ENCODE data around the gene TMTC2. TPM values are rescaled to one million over a fixed set of nuclear protein-coding genes. Genes with fewer than 3 reads are reported as not detected.

The TMTC2 gene
- total and polyA plus RNA-seq, 2 donors (not counting 1 experiment from before 2014, with no cell fraction given) = 2.4 to 3.2 TPM

DNA sequence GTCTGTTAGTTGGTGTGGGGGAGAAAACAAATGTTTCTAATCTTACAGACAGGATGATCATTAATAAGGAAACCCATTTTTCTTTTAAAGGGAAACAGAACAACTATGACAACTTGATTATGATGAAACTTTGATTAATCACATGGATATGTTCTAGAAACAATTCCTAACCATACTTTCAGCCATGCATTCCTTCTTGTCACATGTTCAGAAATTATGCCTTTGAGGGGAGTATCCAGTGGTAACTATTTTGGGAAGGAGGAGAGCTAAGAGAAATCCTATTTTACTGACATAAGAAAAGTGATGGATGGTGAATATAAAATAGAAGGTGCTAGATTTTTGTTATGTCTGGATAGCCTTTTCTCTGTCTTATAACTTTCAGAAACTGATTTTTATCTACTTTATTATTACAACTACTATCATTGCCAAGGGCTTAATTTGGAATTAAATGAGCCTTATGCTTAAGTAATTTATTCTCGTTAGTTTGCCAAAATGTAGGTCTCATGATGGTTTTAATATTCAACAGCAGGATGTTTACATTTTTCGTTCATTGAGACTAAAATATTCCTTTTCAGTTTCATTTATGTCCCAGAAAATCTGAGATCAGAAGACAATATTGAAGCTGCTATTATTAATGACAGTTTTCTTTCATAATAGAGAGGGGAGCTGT, 200.1 kb downstream of the TMTC2 start:
- Mint-ChIP-seq H3K27me3 (no peaks in the 10 kb centered on the region), H3K4me1 (no peaks in the 10 kb centered on the region), H3K27ac (no peak overlapping the region), H3K9me3 (ENCODE audit: insufficient read depth) (no peaks in the 10 kb centered on the region), H3K4me3 (no peak overlapping the region)
- Histone ChIP-seq H3K9me3 (ENCODE audit: control extremely low read depth in 1 of 3, control insufficient read depth in 2 of 3, insufficient read depth in 1 of 3, low read length in 2 of 3) (no peaks in the 10 kb centered on the region), H3K4me3 (ENCODE audit: control extremely low read depth in 1 of 5, extremely low read depth in 1 of 5, insufficient read depth in 1 of 5, low read depth in 2 of 5, low read length in 4 of 5) (no peak overlapping the region), H3K79me2 (ENCODE audit: control insufficient read depth, insufficient read depth, low read length) (no peaks in the 10 kb centered on the region), H4K20me1 (ENCODE audit: control insufficient read depth, insufficient read depth, low read length, poor library complexity, severe bottlenecking) (no peaks in the 10 kb centered on the region), H3K36me3 (replicated peaks in 1 of 2; ENCODE audit: control extremely low read depth in 1 of 2, control insufficient read depth in 1 of 2, extremely low read depth in 1 of 2, insufficient read depth in 2 of 2, low read length in 1 of 2) (no peaks in the 10 kb centered on the region), H3K9ac (ENCODE audit: low read length) (no peak overlapping the region), H3K4me2 (replicated peaks; ENCODE audit: low read depth, low read length, poor library complexity, severe bottlenecking) (no peak overlapping the region), H3K4me1 (ENCODE audit: control insufficient read depth in 2 of 2, insufficient read depth in 2 of 2, low read length in 2 of 2) (no peaks in the 10 kb centered on the region), H2AFZ (ENCODE audit: insufficient read depth, low read depth, low read length, poor library complexity, severe bottlenecking) (no peak overlapping the region), H3K27me3 (replicated peaks in 1 of 4; ENCODE audit: control extremely low read depth in 1 of 4, control insufficient read depth in 3 of 4, insufficient read depth in 4 of 4, low read length in 3 of 4) (no peaks in the 10 kb centered on the region), H3K27ac (ENCODE audit: low read length in 2 of 2) (no peak overlapping the region)
- ChIA-PET CTCF (interaction anchor here (0.6 kb wide), 1 partner anchor 64 kb away, joined by 3 read pairs; no protein-coding TSS in a partner anchor), POLR2A (no interaction called here)
- ATAC-seq (ENCODE audit: low read depth) (no peak), DNase-seq (no peak)
- intact Hi-C loops (cut with micrococcal nuclease) = no loop called here
- TF ChIP-seq EZH2 (IDR thresholded peaks at IDR 0.05; ENCODE audit: borderline replicate concordance, insufficient read depth, low read depth, low read length, poor library complexity, severe bottlenecking) = no peak
- TF ChIP-seq, protein P1, sequence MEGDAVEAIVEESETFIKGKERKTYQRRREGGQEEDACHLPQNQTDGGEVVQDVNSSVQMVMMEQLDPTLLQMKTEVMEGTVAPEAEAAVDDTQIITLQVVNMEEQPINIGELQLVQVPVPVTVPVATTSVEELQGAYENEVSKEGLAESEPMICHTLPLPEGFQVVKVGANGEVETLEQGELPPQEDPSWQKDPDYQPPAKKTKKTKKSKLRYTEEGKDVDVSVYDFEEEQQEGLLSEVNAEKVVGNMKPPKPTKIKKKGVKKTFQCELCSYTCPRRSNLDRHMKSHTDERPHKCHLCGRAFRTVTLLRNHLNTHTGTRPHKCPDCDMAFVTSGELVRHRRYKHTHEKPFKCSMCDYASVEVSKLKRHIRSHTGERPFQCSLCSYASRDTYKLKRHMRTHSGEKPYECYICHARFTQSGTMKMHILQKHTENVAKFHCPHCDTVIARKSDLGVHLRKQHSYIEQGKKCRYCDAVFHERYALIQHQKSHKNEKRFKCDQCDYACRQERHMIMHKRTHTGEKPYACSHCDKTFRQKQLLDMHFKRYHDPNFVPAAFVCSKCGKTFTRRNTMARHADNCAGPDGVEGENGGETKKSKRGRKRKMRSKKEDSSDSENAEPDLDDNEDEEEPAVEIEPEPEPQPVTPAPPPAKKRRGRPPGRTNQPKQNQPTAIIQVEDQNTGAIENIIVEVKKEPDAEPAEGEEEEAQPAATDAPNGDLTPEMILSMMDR (IDR thresholded peaks at IDR 0.05) = no peak
- no CpG with 5 or more reads among the region's 2 CpGs for WGBS (ENCODE audit: insufficient coverage)

DNA sequence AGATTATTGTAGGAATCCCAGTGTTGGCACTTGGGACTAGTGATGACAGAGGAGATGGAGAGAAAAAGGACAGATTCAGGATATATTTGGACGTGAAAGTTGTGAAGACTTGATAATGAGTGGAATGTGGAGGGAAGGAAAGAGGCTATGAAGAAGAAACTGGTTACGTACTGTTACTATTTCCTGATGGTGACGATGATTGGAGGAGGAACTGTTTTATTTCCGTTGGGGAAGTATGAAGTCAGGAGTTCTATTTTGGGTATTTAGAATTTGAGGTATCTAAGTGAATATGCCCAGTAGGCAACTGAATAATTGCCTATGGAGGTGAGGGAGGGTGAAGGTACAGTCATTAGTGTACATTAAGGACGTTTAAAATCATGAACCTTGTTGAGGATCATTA, 207.2 kb downstream of the TMTC2 start:
- no peaks in the 10 kb centered on the region for H3K27me3 Mint-ChIP-seq
- no peak for DNase-seq
- H3K9me3 ChIP-seq (ENCODE audit: control extremely low read depth in 1 of 3, control insufficient read depth in 2 of 3, insufficient read depth in 1 of 3, low read length in 2 of 3) = no peaks in the 10 kb centered on the region
- H3K4me1 ChIP-seq (ENCODE audit: control insufficient read depth in 2 of 2, insufficient read depth in 2 of 2, low read length in 2 of 2) = no peaks in the 10 kb centered on the region
- H3K27me3 ChIP-seq (replicated peaks in 1 of 4; ENCODE audit: control extremely low read depth in 1 of 4, control insufficient read depth in 3 of 4, insufficient read depth in 4 of 4, low read length in 3 of 4) = no peaks in the 10 kb centered on the region
- H3K9me3 Mint-ChIP-seq (ENCODE audit: insufficient read depth) = peaks cover 4% of the 10 kb centered on the region
- no peak overlapping the region for H3K4me3 Mint-ChIP-seq
- no peak for ATAC-seq (ENCODE audit: low read depth)
- intact Hi-C loops (cut with micrococcal nuclease) = no loop called here
- ChIA-PET POLR2A (no interaction called here), CTCF (no interaction called here)
- no peak overlapping the region for H3K27ac Mint-ChIP-seq
- H2AFZ ChIP-seq (ENCODE audit: insufficient read depth, low read depth, low read length, poor library complexity, severe bottlenecking) = no peak overlapping the region
- TF ChIP-seq, protein P1 (IDR thresholded peaks at IDR 0.05) = no peak
- TF ChIP-seq EZH2 (IDR thresholded peaks at IDR 0.05; ENCODE audit: borderline replicate concordance, insufficient read depth, low read depth, low read length, poor library complexity, severe bottlenecking) = no peak
- H3K36me3 ChIP-seq (replicated peaks in 1 of 2; ENCODE audit: control extremely low read depth in 1 of 2, control insufficient read depth in 1 of 2, extremely low read depth in 1 of 2, insufficient read depth in 2 of 2, low read length in 1 of 2) = no peaks in the 10 kb centered on the region
- no peak overlapping the region for H3K4me2 ChIP-seq (replicated peaks; ENCODE audit: low read depth, low read length, poor library complexity, severe bottlenecking)
- H3K79me2 ChIP-seq (ENCODE audit: control insufficient read depth, insufficient read depth, low read length) = no peaks in the 10 kb centered on the region
- WGBS (ENCODE audit: insufficient coverage) = 51% methylated on average over 5 of the region's 5 CpGs
- H3K9ac ChIP-seq (ENCODE audit: low read length) = no peak overlapping the region
- H4K20me1 ChIP-seq (ENCODE audit: control insufficient read depth, insufficient read depth, low read length, poor library complexity, severe bottlenecking) = no peaks in the 10 kb centered on the region
- H3K4me1 Mint-ChIP-seq = no peaks in the 10 kb centered on the region
- no peak overlapping the region for H3K27ac ChIP-seq (ENCODE audit: low read length in 2 of 2)
- H3K4me3 ChIP-seq (ENCODE audit: control extremely low read depth in 1 of 5, extremely low read depth in 1 of 5, insufficient read depth in 1 of 5, low read depth in 2 of 5, low read length in 4 of 5) = no peak overlapping the region

All from B cell (primary cell).